Skin of body (tissue), 2 donors: ENCODE results near the gene TMEM238L. TPM values are rescaled to one million over a fixed set of nuclear protein-coding genes. Genes with fewer than 3 reads are reported as not detected.

Experiments
- DNase-seq: peaks from one replicate; lab custom pipeline; 2025; lab: John Stamatoyannopoulos, UW
- total RNA-seq: library from RNA; depleted of rRNA; stranded (reverse); fragments of >200 nt; gene quantifications from one replicate; pipeline ENCODE4 v1.2.3, GENCODE V29; 2014

TMEM238L gene
- total RNA-seq, 1 donor from 2014 or later: 0.30 TPM

DNA sequence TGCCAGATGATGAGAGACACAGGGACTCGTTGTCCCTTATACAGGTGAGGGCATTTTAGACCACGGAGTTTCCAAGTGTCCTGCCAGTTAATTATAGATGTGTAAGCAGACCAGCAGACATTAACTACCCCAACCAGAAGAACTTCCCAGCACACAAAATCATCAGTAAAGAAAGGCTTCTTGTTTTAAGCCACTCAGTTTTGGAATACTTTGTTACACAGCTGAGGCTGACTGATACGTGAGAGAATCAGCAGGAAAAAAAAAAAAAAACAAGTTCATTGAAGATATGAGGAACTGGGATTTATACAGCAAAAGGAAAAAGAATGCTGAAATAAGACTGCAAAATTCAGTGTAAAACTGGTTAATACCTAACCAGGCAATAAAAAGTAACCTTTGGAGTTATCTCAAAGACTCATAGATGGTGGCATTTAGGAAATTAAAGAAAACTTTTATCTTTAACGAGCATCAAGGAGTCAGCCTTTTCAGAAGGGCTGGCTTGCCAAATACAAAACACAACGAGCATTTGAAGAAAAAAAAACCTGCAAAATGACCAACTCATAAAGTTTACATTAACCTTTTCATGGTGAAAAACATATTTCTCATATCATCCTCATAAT, 28.1 kb downstream of the TMEM238L start:
- DNase-seq: no peak

DNA sequence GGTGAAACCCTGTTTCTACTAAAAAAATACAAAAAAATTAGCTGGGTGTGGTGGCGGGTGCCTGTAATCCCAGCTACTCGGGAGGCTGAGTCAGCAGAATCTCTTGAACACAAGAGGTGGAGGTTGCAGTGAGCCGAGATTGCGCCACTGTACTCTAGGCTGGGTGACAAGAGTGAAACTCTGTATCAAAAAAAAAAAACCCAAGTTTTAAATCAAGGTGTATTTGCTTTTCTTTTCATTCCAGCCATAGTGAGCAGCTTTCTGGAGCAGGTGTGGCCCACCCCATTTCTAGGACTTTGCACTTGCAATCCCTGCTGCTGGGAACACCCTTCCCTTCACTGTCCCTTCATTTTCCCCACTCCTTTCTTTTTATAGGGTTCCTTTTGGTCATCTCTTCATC, 28.8 kb downstream of the TMEM238L start:
- no peak for DNase-seq

DNA sequence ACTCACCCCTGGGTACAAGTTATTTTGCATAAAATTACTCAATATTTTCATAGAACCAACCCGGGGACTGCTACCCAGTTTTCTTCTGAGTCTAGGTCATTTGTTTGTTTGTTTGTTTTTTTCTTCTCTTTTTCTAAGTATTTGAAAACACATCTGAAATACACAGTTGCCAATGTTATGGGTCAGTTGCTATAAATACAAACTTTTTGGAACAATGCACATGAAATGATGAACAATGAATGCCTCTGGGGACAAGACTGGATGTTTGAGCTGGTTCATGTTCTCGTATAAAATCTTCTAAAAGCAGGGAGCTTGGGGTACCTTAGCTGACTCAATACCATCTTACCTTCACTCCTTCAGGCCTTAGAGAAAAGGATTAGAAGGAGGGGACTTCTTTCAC, 30.5 kb downstream of the TMEM238L start:
- DNase-seq: no peak

DNA sequence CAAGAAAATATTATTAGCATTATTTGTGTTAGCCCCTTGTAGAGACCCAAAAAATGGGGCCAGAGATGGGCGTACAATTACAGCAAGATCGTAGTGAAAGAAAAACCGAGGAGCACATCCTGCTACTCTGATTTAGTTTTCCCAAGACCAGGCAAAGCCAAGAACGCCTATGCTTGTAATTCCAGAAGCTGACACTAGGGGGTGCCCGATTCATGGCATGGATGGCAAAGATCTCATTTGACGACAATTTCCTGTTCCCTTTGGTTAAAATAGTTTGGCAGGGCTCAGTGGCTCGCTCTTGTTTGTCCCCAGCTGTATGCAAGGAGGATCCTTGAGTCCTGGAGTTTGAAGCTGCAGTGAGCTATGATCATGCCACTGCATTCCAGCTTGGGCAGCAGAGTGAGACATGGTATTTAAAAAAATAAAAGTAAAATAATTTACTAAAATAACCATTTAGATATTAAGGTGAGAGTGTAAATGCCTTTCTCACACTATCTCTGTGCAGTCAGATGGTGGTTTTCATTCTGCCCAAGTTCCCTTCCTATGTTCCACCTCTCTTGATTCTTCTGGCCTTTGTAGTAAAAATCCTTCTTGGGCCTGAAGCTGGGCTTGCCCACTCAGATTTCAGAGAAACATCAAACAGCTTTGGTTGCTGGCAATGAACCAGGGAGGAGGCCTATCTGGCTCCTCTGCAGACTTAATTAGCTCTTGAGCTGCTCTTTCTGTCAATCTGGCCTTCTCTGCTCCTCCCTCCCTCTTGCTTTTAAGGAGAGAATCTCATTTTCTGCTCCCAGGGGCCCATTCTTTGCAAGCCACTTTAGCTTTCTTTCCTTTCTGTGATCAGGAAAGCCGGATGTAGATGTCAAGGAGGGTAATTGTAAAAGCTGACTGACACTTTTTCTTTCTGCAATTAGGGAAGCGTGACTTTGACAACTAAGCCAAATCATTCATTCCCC, 31.2 kb downstream of the TMEM238L start:
- peak; percentile 25 for DNase-seq

DNA sequence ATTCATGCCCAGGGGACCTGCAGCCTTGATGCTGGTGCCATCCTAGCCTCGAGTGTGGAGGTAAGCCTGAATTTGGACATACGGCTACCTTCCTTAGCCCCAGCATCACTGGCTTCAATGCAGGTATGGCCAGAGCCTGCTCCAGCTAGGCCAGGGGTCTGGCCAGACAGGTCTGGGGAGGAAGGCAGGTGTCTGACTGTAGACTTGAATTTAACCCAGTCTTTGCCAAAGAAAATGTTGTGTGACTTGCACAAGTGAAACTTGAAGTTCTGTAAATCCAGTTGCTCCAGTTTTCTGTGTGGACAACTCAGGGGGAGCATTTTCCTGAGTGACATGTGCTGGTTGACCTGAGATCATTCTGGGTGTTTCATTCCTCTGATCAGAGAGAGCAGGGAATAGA, 32.8 kb downstream of the TMEM238L start:
- no peak for DNase-seq

DNA sequence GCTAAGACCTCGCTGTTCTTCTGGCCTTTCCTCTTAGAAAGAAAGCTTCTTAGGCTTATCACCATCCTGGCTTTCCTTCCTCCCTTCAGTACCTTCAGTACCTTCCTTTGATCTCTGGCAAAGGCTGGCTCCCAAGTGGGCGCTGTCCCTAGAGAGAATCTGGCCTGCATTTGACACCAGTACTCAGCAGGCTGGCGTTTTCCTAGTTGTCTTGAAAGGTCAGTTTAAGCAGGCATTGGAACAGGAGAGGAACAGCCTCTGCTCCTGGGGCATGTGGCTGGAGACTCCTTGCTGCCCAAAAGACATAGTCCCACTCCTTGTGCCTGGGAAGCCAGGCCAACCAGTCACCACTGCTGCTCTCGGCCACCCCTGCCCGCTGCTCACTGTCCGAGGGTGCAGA, 34.1 kb downstream of the TMEM238L start:
- no peak for DNase-seq

DNA sequence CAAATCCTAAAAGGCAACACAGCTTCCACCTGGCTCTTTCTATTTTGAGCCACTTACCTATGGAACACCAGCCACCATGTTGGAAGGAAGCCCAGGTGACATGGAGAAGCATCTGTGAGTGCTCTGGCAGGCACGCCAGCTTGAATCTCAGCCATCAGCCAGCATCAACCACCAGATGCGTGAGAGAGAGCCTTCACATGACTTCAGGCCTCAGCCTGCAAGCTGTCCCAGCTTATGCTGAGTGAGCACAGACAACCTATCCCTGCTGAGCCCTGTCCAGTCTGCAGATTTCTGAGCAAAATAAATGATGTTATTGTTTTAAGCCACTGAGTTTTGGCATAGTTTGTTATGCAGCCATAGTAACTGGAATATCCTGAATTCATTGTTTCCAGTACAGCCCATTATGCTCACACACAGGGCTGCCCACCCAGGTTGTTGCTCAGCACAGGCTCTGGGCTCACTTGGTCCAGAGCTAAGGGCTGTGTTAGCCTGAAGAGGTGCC, 35.1 kb downstream of the TMEM238L start:
- no peak for DNase-seq

DNA sequence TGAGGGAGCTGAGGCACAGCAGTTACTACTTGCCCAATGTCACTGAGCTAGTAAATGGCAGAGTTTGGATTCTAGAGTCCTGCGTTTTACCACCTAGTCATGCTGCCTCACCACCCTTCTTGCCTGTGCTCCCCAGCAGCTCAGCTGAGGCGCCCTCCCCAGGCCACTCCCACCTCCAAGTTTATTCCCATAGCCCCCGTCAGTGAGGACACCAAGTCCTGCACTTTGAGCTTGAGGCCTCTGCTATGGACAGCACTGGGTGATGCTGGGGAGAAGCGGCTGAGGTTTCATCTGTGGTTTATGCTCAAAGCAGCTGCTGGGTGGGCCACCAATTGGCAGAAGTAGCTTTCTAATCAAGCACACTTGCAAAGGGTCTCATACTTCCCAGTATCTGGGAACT, 36.7 kb downstream of the TMEM238L start:
- no peak for DNase-seq

DNA sequence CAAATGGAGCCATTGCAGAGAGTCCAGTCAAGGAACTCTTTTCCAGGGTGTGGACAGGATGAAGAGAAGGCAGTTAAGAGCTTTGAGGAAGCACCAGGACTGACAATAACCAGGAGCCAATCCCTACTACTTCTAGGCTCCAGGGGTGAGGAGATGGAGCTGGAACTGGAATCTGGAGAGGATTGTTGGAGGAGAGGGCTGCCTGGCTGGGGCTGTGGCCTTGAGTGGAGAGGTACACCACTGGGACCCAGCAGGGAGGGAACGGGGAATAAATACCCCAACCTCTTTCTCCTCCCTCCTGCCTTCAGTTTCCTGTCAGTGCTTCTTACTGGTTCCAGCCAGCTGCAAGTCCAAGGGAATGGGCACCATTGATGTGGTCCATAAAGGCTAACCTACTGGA, 41.9 kb downstream of the TMEM238L start:
- no peak for DNase-seq

DNA sequence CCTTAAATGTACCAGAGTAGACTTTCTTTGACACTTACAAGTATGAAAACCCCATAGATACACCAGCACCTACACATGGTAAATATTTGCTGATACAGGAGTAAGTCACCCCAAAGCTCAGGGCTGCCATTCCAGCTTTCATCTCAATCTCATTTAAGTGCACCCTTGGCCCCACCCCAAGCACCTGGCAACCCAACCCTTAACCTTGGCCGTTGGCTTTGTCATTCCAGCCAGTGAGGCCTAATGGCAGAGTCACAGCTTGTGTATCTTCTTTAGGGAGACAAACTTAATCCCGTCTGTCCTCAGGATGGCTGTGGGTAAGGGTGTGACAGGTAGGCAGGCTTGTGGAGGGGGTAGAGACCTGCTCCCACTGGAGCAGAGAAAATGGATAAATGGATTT, 42.6 kb downstream of the TMEM238L start:
- DNase-seq: no peak

DNA sequence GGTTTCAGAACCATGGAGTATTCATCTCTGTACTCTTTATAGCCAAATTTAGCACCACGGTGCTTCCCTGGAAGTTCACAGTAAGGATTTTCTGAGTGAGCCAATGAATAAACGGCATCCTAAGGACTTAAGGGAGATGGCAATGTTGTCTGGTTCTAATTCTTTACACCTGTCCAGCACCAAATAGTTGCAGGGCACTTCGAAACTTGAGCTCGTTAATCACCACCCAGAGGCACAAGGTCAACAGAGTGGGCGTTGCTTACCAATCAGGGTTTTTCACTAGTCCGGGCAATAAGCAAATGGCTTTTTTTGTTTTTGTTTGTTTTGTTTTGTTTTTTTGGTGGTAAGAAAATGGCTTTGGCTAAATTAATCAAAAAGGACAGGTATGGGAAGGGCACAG, 45.8 kb downstream of the TMEM238L start:
- DNase-seq: no peak

DNA sequence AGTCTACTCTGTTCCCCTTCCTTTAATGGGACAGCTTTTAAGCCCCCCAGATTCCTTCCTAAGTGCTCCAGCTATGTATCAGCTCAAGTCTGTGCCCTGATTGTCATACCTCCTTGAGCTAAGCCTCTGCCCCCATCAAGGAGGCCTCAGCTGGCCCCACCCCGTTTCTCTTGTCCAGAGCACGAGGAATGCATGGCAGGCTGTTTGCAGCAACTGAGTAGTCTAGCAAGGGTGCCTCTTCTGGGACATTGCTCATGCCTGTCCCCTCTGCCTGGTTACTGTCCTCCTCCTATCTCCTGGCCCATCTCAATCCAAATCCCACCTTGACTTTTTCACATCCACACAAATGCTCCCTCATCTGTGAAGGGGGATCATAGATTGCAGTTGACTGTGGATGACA, 46.3 kb downstream of the TMEM238L start:
- no peak for DNase-seq

DNA sequence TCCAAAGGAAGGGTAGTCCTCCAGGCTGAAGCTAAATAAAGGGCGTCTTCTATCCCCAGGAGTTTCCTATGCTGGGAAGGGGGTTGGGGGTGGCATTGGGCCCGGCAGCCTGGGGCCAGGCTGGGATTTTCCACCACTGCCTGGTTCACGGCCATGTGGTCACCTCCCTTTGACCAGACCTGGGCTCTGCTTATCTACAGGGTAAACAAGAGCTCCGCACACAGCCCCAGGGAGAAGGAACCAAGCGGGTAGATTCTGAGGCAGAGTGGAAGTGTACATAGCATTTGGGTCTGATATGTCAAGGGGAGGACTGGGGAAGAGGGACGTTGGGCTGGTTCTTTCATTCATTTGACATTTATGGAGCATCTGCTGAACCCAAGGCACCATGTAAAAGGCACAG, 46.8 kb downstream of the TMEM238L start:
- no peak for DNase-seq

DNA sequence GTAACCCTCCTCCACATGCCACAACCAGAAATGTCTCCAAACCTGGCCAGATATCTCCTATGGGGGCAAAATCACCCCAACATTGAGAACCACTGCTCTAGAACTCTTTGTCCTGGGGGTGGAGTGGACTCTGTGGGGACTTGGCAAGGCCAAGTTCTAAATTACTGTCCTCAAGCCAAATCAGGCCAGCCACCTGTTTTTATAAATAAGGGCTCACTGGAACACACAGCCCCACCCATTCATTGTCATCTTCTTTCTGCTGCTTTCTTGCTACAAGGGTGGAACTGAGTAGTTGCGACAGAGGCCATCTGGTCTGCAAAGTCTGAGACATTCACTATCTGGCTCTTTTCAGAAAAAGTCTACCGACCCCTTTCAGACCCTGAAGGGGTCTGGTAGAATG, 47.3 kb downstream of the TMEM238L start:
- DNase-seq: no peak

DNA sequence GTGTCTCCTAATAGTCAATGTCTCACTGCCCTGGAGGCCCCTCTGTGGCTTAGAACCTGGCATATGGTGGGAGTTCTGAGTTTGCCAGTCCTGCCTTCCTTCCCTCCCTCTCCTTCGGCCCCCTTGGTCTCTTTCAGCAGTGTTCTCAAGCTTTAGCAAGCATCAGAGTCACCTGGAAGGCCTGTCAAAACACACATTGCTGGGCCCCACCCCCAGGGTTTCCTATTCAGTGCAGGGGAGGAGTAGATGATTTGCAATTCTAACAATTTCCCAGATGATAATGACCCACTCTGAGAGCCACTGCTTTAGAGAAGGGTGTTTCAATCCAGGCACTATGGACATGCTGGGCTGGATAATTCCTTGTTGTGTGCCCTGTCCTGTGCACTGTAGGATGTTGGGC, 47.7 kb downstream of the TMEM238L start:
- no peak for DNase-seq

DNA sequence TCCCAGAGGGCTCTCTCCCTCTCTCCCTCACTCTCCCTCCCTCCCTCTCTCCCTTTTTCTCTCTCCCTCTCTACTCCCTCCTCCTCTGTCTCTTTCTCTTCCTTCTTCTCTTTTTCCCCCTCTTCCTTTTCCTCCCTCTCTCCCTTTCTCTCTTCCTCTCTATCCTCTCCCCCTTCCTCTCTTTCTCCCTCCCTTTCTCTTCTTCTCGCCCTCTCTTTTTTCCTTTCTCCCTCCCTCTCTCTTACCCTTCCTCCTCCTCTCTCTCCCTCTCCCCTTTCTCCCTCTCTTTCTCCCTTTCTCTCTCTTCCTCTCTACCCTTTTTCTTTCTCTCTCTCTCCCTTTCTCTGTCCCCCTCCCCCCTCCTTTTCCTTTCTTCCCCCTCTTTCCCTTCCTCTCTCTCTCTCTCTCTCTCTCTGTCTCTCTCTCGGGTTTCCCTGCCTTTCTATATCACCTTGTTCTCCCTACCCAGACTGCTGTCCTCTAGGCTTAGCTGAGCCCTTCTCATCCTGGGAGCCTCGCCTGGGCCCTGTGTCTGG, 48.2 kb downstream of the TMEM238L start:
- no peak for DNase-seq

DNA sequence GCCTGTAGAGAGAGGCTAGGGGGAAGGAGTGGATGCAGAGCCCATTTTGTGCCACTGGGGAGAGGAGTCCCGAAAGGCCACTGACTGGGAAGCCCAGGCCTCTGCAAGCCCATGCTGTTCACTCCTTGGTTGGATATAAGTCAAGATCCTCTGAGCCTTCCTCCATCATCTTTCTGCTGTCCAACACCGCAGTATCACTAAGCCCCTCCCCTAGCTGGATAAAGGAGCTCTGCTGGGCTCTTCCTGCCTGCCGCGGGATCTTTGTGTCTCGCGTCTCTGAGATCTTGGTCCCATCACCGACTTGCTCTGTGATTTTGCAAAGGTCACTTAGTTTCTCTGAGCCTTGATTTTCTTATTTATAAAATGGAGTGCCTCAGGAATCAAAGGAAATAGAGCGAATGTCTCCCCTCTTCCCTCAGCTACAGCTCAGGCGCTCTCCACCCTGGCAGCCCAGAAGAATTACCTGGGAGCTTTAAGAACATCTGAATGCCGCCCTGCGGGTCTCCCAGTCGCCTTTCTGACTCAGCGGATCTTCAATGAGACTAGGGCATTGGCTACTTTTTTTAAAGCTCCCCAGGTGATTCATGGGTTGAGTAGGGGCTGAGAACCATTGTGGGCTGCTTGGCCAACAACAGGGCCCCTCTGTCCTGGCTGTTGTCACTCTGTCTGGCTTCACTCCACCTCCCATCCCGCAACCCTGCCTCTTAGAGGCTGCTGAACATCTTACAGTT, 48.9 kb downstream of the TMEM238L start:
- no peak for DNase-seq

DNA sequence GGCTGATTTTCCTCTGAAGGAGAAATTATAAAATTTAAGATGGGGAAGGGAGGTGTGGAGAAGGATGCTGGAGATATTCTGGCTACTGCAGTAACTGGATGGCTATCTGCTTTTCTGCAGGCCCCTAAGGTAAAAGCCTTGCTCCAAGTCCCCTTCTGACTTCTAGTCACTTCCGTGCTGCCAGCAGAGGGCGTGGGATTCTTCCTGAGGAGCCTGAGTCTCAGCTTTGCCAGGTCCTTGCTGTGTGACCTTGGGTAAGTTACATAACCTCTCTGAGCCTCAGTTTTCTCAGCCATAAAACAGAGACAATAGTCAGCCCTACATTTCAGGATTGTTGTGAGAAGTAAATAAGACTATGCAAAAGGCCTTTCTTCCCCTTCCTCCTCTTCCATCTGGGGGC, 49.8 kb downstream of the TMEM238L start:
- DNase-seq: no peak

DNA sequence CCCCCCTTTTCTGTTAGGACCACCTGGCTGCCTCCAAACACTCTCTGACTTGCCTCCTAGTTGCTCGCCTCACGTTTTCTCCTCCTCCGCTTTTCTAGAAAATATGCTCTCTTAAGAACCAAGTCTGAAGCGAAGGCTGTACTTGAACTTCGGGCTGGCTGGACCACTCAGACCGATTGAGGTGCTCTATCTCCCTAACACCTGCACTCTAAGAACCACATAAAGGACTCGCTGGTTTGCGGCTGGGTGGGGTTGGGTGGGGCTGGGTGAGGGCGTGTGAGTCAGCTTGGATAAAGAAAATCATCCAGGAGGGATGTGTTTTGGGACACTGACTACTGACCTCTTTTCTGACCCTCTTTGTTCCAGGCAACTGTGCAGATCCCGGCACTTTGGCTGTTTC, 51.2 kb downstream of the TMEM238L start:
- DNase-seq: no peak

DNA sequence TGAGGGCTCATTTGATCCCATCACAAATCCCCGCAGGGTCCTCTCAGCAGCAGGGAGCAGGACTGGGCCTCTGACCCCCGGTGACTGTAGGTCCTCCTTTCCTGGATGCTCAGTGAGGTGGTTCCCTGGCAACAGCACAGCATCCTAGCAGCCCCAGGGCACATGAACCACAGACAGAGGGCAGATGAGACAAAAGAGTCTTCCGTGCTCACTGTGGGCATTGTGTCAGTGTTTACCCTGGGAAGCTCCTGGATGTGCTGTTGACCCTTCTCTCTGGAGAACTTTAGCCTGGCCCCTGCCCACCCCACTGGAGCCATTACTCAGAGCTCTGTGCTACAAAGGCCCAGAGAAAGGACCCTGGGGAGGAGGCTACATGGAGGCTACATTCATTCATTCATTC, 52.3 kb downstream of the TMEM238L start:
- no peak for DNase-seq

DNA sequence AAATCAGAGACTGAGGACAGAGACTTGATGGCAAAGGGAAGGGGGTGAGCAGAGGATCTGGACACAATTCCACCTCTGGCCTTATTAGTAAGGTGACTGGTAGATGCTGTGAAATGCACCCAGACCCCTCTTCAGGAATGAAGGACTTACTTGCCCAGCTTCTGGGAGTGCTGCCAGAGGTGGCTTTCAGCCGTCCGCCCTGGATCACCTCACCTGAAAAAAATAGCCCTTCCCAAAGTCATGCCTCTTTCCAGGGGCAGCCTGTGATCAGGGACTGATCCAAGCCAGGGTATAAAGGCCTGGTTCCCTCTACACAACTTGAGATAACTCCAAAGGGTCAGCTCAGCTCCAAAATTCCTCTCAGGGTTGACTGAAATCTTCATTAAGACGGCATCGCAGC, 53.7 kb downstream of the TMEM238L start:
- no peak for DNase-seq
